Measurements from ENCODE around the gene RTKN2.

The RTKN2 gene

DNA sequence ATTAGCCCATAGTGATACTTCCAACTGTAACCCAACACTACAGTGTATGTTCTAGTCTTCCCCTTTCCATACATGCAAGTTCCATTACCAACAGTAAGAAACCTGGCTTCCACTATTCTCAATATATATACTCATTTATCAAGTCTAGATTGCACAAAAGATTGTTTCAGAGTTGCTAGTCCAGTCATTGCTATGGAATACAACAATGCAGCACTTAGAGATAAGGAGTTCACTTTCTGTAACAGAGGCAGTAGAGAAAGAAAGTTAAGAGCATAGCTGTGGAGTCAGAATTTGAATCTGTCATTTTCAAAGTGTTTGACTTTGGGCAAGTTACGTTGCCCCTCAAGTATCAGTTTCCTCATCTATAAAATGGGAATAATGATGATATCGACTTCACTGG lies 90.1 kb downstream of the RTKN2 start:
- no peak for FAIRE-seq
- no peak for DNase-seq (ENCODE audit: low spot score)

DNA sequence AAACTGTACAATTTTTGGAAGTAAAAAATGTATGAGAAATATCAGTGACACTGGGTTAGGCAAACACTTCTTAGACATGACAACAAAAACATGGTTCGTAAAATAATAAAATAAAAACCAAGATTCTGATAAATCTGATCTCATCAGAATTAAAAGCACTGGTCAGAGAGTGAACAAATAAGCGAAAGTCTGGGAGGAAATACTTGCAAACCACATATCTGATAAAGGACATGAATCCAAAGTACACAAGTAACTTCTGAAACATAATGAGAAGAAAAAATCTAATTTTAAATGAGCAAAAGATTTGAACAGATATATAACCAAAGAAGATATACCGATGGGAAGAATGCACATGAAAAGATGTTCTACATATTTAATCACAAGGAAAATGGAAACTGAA lies 91.5 kb downstream of the RTKN2 start:
- DNase-seq (ENCODE audit: low spot score) (no peak), FAIRE-seq (no peak)

DNA sequence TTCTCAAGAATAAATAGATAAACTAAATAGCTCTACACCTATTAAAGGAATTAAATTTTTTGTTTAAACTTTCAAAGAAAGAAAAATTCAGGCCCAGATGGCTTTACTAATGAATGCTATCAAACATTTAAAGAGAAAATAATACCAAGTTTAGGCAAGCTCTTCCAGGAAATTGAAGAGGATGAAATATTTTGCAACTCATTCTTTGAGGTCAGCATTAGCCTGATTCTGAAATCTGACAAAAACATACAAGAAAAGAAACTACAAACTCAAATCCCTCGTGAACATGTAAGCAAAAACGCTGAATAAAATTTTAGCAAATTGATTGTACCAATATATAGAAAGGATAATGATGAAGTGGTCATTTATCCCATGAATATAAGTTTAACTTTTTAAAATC lies 93.4 kb downstream of the RTKN2 start:
- FAIRE-seq: no peak
- DNase-seq (ENCODE audit: low spot score): no peak

DNA sequence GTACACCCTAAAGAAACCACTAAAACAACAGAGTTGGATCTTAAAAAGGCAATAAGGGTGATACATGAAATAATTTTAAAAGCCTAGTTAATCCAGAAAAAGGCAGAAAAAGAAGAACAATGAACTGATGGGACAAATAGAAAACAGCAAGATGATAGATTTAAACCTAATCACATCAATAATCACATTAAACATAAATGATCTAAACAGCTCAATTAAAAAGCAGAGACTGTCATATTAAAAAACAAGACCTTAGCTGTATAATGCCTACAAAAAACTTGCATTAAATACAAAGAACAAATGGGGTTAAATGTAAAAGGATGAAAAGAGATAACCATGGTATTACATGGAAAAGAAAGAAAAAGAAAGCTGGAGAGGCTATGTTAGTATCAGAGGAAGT lies 96.2 kb downstream of the RTKN2 start:
- FAIRE-seq (no peak), DNase-seq (ENCODE audit: low spot score) (no peak)

DNA sequence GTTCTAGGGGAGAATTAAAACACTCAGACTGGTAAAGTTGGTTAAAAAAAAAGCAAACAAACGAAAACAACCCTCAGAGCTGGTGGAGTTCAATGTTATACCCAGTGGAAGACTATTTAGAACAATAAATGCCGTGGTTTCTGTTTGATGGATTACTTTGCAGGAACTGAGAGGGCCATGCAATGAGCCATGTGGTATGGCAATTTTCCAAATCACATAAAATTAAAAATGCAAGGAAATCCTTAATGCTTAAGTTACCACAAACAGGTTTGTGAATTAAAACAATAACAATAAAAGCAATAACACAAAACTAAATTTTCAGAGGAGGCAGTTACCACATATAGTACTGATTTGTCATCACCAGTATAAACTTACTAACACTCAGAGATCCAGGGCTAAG lies 96.9 kb downstream of the RTKN2 start:
- FAIRE-seq (no peak), DNase-seq (ENCODE audit: low spot score) (no peak)

DNA sequence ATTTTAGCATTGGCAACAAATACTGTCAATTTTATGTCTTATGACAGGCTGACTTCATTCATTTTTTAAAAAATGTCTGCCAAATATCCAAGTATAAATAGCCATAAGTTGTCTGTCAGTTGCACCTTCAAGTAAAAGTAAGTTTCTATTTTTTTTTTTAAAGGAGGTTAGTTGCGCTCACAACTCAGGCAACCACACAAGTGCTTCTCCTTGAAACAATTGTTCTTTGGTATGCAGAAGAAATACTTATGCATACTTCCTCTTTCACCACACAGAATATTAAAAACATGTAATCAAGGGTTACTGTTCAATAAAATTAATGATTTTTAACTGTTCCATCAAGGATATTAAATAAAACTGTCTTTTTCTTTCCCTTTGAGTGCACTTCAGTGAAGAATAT lies 97.9 kb downstream of the RTKN2 start:
- no peak for FAIRE-seq
- no peak for DNase-seq (ENCODE audit: low spot score)

DNA sequence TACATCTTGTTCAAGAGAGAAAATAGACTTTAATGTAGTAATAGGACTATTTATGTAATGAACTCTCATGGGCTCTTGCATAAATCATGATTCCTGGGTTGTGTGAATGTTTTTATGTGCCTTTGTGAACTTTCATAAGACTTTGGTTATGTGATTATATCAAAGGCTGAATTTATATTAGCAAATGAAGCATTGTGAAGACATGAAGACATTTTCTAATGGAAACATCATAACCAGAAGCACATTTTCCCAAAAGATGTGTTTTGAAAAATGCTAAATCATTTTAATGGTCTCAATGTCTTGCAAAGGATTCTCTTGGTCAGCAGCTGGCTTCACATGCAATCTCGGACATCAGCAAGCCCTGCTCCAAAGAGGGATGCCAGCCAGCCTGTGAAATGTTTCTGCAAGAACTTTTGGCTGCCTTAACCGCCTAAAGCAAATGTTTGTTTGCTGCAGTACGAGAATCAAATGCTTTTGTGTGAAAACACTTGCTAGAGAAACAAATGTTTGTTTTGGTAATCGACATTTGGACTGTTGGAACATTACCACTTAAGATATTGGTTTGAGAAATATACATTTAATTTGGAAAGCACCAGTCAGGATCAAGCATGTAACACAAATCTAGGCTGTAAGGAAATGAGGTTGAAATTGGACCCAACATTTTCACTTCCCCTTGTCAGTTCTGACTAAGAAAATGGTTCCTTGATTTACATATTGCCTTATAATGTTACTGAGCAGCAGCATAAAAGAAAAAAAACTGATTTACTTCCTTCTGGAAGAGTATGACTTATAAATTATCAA lies 102.1 kb downstream of the RTKN2 start:
- DNase-seq (ENCODE audit: low spot score) (no peak), FAIRE-seq (no peak)

DNA sequence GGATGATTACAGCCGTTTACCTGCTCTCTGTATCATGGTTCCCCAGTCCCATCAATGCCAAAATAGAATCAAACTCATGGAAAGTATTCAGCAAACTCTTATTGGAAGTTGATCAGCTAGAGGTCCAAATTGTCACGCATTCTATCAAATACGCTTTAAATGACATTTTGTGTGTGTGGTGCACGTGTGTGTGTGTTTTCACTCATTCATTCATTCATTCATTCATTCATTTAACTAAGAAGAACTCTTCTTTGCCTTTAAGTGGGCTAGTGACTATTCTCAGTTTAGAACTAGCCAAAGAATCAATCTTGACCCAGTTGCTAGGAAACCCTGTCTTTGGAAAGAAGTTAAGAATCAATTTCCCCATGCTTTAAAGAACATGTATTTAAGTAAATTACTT lies 102.8 kb downstream of the RTKN2 start:
- DNase-seq (ENCODE audit: low spot score) (no peak), FAIRE-seq (no peak)

DNA sequence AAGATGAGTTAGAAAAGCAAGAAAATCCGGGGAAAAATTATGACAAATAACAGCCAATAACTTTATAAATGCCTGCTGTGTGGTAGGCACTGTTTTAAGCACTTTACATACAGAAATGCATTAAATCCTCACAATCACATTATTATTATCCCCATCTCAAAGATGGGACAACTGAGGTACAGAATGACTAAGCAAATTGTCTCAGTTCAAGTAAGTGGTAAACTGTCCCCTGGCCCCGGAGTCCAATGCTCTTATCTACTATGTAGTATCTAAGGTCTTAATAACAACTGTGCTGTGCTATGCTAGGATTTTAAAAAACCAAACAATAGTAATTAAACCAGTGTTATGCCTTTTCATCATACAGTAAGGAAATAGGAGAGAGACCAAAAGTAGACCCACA lies 105.6 kb downstream of the RTKN2 start:
- no peak for FAIRE-seq
- no peak for DNase-seq (ENCODE audit: low spot score)

DNA sequence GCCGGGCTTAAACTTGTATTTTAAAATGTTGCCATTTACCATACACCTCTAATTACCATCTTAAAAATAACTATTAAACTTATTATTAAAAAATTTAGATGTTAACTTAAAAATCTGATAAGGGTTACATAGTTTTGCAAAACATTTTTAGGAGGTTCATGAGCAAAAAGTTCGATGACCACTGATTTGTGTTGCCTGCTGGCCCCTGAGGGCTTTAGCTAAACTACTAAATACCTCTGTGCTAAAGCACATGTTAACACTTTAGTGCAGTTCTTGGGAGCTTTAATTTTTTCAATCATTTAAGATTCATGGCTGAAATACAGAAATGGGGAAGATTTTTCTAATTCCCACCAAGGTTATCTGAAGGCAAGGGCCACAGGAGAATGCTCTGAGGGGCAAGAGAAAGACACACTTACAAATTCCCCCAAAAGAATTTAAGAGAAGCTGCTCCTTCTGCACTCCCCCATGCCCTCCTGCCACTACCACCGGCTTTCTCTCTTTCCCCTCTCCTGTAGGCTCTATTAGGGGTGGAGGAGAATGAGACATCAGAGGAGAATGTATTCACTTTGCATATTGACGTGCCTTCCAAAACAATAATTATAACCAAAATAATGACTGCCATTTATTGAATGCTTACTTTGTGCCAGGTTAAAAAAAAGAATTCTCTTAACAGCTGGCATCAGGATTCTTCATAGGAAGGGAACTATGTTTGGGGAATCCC lies 106.2 kb downstream of the RTKN2 start:
- FAIRE-seq (no peak), DNase-seq (ENCODE audit: low spot score) (no peak)

DNA sequence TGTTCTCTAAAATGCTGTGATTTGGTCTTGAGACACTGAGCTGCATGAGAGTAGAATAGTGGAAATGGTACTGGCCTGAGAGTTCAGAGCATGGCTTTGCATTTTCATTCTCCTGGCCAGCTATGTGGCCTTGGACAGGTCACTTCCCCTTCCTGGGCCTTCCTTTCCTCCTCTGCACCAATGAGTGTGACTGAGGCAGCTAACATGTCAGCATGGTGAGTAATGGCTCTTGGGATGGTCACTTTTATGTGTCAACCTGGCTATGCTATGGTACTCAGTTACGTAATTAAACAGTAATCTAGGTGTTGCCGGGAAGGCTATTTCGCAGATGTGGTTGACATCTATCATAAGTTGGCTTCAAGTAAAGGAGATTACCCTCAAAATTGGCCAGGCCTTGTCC lies 109.3 kb downstream of the RTKN2 start:
- no peak for DNase-seq (ENCODE audit: low spot score)
- no peak for FAIRE-seq

DNA sequence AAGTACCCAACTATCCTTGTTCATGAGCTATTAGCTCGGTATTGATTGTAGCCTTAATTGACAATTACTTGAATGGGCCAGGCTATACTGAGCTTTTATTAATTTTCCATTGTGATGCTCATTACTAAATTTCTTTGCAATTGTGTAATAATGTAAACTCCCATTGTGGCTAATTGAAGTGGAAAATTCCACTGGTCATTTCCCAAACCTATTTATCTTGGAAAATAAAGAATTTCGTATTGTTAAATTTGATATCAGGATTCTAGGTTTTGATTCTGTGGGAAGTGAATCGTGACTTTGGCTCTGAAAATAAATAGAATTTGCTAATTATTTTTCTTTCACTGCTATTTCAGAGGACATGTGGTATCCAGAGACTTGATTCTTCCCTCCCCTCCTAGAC lies 111.0 kb downstream of the RTKN2 start:
- no peak for FAIRE-seq
- no peak for DNase-seq (ENCODE audit: low spot score)

DNA sequence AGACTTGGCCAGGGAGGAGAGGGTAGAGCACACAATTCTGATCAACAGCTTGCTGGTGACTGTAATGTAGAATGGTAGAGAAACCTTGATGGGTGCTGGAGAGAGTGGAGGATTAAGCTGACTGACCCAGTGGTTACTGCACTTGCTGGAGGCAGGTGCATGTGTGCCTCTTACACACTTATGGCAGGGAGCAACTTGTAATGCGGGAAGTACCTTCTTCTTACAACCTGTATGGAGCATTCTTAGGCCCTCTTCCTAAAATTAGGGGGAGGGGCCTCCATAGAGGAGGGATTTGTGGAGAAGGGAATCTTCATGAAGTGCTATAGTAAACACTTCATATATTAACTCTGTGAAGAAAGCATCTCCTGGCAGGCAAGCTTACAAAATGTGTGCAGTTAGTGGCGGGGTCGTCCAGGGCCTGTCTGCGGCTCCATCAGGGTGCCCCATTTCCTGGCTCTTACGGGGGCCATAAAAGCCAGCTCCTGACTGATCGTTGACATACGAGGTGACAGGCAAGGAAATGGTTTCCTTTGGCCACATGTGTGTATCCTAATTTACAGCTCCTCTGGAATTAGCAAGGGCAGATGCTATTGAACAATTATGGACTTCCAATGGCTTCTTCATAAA lies 113.5 kb downstream of the RTKN2 start:
- FAIRE-seq: no peak
- DNase-seq (ENCODE audit: low spot score): no peak

DNA sequence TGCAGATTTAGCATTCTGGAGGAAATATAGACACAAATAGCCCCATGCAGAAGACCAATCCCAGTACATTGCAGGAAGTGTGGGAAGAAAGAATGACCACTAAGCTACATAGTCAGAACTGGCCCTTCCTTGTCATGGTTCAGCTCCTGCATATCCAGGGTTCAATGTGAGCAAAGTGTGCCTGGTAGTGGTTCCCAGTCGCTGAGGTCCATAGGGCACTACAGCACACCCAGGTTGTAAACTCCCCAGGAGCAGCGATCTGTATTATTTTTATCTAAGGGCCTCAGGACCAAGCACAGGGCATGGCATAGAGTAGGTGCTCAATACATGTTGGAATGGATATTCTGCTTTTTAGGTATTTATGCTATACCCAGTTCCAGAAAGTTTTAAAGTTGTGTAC lies 114.4 kb downstream of the RTKN2 start:
- no peak for DNase-seq (ENCODE audit: low spot score)
- FAIRE-seq: no peak

DNA sequence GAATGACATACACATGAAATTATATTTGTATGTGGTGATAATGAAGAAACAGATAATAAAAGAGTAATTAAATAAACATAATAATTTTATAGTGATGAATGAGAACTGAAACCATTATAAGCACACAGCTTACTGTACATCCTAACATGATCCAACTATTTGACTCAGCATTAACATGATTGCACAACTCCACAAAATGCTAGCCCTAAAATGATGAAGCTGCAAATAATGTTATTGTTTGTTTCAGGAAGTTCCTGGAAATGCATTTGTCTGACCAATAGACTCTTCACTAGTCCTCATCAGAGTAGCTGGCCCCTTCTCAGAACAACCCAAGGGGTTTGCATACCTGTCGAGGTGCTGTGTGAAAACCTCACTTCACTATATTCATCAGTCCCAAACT lies 115.5 kb downstream of the RTKN2 start:
- DNase-seq (ENCODE audit: low spot score) (no peak), FAIRE-seq (no peak)

DNA sequence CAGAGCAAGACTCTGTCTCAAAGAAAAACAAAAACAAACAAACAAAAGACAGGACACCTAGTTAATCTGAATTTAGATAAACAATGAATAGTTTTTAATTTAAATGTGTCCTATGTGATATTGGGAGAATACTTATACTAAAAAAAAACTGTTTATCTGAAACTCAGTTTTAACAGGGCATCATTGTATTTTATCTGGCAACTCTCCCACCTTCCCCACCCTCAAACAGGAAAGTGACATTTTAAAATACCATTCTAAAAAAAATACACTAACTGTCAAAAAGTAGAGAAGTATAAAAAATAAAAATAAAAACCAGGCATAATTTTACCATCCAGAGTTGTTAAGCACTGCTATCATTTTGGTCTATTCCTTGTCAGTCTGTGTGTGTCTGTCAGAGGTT lies 119.0 kb downstream of the RTKN2 start:
- no peak for FAIRE-seq
- DNase-seq (ENCODE audit: low spot score): no peak

DNA sequence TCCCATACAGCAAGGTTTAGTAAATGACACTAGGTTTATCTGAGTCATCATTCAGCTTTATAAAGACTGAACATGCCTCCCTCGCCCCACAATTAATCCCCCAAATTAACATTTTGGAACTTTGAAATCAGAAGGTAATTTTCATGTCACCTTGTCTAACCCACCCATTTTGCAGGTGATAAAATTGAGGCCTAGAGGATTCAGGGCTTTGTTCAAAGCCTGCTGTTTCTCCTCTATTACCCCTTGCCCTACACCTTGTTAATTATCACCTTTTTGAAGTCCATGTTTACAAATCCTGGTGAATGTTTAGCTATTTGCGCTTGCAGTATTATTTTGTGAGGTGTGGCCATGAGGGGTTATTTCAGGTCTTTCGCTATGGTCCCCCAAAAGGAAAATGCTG lies 120.5 kb downstream of the RTKN2 start:
- no peak for FAIRE-seq
- DNase-seq (ENCODE audit: low spot score): no peak

DNA sequence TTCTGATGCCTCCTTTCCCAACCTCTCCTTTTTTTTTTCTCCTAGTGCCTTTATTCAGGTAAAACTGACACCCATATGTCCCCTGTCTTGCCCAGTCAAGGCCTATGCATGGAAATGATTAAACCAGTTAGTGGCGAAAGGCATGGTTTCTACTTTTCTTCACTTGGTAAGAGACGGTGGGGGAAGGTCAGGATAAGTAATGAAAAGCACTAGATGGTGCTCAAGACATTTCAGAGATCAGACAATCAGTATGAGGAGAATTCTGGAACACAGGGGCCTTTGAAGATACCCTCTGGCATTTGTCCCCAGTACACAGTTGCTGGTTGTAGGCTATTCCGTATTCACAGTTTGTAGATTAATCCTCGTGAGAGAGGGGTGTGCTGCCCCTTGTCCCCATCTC lies 121.2 kb downstream of the RTKN2 start:
- DNase-seq (ENCODE audit: low spot score): no peak

DNA sequence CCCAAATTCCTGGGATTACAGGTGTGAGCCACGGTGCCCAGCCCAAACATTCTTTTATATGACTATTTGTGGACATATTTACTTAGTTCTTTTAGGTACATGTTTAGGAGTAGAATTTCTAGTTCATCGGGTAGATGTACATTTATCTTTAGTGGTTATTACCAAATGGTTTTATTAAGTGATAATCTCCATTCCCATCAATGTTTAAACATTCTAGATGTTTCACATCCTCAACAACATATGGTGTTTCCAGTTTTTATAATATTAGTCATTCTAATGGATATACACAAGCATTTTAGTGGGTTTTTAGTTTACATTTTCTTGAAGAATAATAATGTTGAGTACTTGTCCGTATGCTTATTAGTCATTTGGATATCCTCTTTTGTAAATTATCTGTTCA lies 131.7 kb downstream of the RTKN2 start:
- FAIRE-seq (no peak), DNase-seq (ENCODE audit: low spot score) (no peak)

More for the DNA sequence above, 121.2 kb downstream of the RTKN2 start:
- no peak for FAIRE-seq

DNA sequence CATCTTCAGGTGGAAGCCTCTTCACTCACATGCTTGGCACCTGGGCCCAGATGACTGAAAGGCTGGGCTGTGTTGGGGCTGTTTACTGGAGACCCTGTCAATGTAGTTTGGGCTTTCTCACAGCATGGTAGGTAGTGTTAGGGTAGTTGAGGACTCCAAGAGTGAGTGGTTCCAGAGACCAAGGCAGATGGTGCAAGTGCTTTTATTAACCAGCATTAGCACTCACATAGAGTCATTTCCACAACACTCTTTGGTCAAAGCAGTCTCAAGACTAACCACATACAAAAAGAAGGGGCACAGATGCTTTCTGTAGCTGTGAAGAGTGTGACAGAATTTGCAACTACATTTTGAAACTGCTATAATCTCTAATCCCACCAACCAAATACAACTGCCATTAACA lies 135.0 kb downstream of the RTKN2 start:
- DNase-seq (ENCODE audit: low spot score) (no peak), FAIRE-seq (no peak)

Measured in RCC 7860 (cell line).